Sigmoid colon (tissue), 3 donors: Measurements from ENCODE around the gene SLC35G6.
A peak's percentile ranks its signal among the peaks of the same experiment; 100 is the strongest.

Experiments
- POLR2A ChIP-seq, 2 donors: fragments of 450-650 bp; IDR thresholded peaks; one replicate each; pipeline ENCODE4 v1.6.1; 2016; ENCODE audit warnings: antibody characterized with exemption in 2 of 2, mild to moderate bottlenecking in 2 of 2, moderate library complexity in 2 of 2
- TF ChIP-seq, protein P1 (sequence below), 4 experiments: fragments of 450-650 bp in 3 of 4; fragments of 200-600 bp in 1 of 4; IDR thresholded peaks; one replicate each; pipeline ENCODE4 v1.5.1; 2016 to 2019; ENCODE audit warnings: antibody characterized with exemption in 4 of 4, mild to moderate bottlenecking in 3 of 4, moderate library complexity in 2 of 4

DNA sequence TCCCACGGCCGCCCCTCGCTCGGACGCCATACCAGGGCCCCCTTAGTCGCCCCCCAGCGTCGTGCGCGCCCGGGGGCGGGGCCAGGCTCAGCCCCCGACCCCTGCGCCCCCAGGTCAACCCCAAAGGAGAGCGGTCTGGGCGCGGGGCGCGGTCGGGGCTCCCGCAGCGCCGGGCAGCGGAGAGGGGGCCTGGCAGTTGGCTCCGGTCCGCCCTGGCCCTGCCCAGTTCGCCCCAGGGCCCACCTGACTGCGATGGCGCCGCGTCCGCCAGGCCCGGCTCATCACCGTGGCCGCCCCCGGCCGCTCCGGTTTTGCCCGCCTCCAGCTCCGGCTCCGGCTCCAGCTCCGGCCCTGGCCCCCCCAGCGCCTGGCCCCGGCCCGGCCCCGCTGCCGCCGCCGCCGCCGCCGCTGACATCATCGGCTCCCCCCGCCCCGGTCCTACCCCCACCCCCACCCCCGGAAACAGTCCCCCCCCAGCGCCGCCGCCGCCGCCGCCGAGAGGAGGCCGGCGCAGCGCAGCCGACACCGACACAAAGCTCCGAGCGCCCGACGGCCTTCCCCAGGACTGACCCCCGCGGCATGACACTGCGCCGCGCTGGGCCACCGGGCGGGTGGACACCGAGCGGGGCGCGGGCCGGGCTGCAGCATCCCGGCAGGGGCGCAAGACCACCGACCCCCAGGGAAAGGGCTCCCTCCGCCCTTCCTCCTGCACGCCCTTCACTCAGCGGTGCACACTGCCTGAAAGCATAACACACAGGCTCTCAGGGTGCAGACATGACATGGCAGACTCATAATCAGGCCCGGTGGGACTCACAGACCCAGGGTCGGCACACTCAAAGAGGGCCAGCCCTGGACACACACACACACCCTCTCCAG lies 1.8 kb upstream of the SLC35G6 start, which contains the start of gene ZBTB4:
- TF ChIP-seq POLR2A (IDR thresholded peaks at IDR 0.05) = peak; percentile 59 to 66
- TF ChIP-seq, protein P1, sequence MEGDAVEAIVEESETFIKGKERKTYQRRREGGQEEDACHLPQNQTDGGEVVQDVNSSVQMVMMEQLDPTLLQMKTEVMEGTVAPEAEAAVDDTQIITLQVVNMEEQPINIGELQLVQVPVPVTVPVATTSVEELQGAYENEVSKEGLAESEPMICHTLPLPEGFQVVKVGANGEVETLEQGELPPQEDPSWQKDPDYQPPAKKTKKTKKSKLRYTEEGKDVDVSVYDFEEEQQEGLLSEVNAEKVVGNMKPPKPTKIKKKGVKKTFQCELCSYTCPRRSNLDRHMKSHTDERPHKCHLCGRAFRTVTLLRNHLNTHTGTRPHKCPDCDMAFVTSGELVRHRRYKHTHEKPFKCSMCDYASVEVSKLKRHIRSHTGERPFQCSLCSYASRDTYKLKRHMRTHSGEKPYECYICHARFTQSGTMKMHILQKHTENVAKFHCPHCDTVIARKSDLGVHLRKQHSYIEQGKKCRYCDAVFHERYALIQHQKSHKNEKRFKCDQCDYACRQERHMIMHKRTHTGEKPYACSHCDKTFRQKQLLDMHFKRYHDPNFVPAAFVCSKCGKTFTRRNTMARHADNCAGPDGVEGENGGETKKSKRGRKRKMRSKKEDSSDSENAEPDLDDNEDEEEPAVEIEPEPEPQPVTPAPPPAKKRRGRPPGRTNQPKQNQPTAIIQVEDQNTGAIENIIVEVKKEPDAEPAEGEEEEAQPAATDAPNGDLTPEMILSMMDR (IDR thresholded peaks at IDR 0.05) = no peak
